Stimulated activated CD8-positive, alpha-beta memory T cell treated with anti-CD3 and anti-CD28 coated beads, Interleukin-12 subunit alpha, Interleukin-12 subunit beta, amount 100 ng/mL, for 24 hours (primary cell): ENCODE measurements around the gene PLCL2.

Experiments used
- DNase-seq: peaks from one replicate; pipeline ENCODE4 v3.0.0-alpha.2; 2020; ENCODE audit errors: extremely low read depth

Gene PLCL2

DNA sequence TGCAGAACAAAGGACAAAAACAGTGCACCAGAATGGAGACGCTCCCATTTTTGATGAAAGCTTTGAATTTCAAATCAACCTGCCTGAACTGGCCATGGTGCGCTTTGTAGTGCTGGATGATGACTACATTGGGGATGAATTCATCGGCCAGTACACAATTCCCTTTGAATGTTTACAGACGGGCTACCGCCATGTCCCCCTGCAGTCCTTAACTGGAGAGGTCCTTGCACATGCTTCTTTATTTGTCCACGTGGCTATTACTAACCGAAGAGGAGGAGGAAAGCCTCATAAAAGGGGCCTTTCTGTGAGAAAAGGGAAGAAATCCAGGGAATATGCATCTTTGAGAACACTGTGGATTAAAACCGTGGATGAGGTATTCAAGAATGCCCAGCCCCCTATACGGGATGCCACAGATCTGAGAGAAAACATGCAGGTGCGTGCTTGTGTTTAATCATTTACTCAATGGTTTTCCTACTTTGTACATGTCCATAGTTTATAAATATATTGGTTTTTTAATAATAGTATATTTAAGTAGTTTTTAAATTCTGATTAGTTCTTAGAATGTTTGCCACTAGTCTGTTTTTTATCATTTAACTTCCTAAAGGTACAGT lies 127.1 kb downstream of the PLCL2 start:
- no peak for DNase-seq

DNA sequence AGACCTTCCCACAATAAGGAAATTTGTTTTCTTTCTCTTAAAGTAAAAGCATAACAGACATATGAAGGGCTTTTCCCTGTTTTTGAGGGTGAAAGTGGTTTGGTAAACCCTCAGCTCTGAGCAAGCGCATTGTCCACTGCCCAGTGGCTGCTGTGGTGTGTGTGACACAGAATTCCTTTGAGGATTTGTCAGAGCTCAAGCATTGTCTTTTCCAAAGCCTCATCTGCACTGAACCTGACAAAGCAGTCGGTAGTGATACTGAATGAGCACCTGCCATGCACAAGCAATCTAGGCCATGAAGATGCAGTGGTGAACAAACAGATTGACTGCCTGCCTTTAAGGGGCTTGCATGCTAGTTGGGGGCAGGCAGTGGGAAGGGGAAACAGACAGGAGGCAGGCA lies 128.3 kb downstream of the PLCL2 start:
- no peak for DNase-seq

DNA sequence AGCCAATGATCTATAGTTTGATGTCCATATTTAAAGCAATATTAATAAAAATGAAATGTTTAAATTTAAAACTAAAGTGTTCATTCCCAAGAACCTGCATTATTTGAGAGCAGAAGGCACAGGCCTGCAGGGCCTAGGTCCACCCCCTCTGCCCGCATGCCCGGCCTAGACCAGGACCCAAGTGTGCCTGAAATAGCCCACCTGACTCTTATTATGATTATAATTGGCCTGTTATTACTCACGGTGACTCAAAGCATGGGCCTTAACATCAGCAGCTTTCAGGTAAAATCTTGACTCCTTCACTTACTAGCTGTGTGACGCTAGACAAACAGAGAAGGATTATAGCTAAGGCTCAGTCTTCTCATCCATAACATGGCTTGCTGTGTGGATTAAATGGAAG lies 128.8 kb downstream of the PLCL2 start:
- no peak for DNase-seq

DNA sequence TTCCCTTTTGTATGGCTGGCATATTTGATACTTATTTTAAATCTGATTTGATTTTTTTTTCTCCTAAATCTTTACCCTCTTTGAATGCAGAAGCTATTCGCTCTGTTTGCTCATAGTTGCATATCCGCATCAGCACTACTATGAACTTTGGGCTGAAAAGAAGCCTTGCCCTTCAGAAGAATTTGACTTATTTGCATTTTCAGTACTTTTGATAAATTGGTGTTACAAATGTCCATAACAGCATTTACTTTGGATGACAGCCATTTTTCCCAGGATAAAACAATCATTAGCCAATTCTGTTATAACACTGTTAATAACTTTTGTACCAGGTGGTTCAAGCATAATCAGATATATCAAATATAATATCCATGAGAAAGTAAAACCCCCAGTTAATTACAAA lies 129.5 kb downstream of the PLCL2 start:
- DNase-seq, result no peak

- no peak for DNase-seq
Measured at GRCh38 chr3:17014709-17015108, 130.0 kb downstream of the PLCL2 start.

GRCh38 chr3:17021614-17022013 lies 136.9 kb downstream of the PLCL2 start:
- no peak for DNase-seq

DNA sequence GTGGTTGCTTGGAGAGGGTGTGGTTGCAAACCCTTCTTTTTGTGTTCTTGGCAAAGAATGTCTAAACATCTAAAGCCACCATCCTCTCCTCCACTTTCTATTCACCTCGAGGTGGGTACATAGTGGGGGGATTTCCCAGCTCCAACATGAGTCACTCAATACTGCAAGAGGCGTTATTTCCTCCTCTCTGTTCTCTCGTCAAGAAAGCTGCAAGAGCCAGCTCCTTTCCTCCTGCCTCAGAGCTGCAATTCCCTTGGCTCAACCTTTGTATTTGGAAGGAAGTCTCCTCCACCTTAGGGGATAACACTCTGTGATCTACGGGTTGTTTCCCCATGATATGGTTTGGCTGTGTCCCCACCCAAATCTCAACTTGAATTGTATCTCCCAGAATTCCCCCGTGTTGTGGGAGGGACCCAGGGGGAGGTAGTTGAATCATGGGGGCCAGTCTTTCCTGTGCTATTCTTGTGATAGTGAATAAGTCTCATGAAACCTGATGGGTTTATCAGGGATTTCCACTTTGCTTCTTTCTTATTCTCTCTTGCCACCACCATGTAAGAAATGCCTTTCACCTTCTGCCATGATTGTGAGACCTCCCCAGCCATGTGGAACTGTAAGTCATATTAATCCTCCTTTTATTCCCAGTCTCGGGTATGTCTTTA lies 138.4 kb downstream of the PLCL2 start:
- DNase-seq, result peak; percentile 25

GRCh38 chr3:17025594-17026139 lies 140.9 kb downstream of the PLCL2 start:
- no peak for DNase-seq

- DNase-seq, result no peak
Measured at GRCh38 chr3:17027318-17027717, 142.6 kb downstream of the PLCL2 start.

DNA sequence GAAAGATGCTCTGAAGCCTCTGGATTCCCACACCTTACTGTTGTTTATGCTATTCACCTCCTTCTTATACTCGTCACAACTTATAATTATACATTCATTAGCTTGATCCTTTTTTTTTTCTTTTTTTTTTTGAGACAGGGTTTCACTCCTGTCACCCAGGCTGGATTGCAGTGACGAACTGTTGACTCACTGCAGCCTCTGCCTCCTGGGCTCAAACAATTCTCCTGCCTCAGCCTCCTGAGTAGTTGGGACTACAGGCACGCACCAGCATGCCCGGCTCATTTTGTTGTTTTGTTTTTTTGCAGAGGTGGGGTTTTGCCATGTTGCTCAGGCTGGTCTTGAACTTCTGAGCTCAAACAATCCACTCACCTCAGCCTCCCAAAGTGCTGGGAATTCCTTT lies 143.6 kb downstream of the PLCL2 start:
- no peak for DNase-seq

DNA sequence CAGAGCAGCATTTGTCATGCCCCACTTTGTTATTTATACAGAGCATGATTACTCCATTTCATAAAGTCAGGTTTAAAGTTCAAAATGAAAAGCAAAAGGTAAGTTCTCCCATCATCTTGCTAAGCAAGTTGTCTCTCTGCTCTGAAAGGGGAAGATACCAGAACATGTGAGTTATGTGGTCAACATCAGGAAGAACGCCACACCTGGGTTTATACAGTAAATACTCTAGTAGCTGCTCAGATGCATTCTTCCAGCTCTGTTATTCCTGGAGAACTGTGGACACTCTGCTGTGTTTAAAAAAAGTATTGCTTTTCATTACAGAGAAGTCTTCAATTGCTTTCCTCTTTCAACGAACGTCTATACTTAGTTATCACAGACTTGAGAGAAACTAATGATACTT lies 145.7 kb downstream of the PLCL2 start:
- DNase-seq, result no peak

GRCh38 chr3:17030956-17031652 lies 146.3 kb downstream of the PLCL2 start:
- no peak for DNase-seq

DNA sequence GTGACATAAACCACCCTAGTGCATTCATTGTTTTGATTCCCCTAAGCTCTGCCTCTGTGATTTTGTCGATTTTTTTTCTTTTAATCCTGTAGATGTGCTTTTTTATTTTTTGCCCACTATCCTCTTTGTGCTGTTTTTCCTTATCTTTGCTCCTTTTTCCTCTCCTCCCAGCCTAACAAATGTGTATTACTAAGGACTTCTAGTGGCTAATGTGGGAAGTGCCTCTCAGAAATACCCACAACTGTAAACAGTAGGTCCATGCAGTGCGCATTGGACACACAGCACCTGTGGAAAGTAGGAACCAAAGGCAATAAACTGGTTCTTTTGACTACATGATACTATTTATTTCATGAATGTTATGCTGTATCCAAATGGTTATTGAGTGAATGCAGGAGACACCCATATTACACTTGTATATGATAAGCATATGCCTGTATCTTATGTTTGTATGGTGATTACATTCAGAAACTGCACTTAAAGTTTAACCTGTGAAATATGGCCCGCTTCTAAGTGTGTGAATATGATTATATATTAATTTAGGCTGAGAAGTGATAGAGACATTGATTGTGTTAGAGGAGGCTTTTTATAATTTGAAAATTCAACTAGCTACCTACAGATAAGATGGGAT lies 147.8 kb downstream of the PLCL2 start:
- DNase-seq, result no peak

DNA sequence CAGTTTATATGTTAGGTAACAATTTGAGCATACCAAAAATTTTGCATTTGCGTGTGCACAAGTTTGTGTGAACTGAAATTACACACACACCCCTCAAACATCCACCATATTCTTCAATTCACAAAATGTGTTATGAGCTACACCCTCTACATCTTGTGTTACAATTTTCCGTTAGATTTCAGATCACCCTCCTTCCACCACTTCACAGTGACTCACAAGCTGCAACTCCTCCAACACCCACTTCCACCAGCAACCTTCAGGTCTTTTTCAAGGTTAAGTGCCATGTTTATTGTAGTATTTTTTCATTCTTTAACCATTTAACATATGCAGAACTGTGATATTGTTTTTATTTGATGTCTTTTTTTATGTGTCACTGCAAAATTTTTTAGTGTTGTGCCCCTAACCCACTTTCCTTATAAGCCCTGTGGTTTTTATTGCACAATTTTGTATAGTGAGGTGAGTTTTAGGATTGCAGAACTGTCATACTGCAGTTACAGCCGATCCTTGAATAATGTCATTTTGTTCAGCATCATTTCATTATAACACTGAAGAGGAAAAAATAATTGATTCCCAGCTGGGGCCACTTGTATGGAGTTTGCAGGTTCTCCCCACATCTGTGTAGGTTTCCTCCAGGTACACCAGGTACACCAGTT lies 148.9 kb downstream of the PLCL2 start:
- DNase-seq, result no peak

DNA sequence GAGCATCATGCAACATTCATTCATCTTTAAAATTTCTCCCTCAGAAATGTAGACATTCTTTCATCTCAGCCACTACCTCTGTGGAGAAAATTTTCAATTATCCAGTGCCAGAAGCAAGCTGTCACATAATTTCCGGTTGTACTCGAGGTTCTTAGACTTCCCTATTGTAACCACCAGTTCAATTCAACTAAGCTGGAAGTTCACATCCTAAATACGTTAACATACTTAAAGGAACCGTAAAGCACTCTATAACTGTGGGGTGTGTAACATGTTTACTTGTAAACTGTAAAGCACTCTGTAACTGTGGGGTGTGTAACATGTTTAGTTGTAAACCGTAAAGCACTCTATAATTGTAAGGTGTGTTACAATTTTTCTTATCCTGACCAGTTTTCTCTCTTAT lies 150.3 kb downstream of the PLCL2 start:
- DNase-seq, result no peak

- no peak for DNase-seq
Measured at GRCh38 chr3:17035966-17036365, 151.2 kb downstream of the PLCL2 start.

GRCh38 chr3:17038141-17038540 lies 153.4 kb downstream of the PLCL2 start:
- DNase-seq, result no peak

GRCh38 chr3:17038900-17039553 lies 154.3 kb downstream of the PLCL2 start:
- no peak for DNase-seq

DNA sequence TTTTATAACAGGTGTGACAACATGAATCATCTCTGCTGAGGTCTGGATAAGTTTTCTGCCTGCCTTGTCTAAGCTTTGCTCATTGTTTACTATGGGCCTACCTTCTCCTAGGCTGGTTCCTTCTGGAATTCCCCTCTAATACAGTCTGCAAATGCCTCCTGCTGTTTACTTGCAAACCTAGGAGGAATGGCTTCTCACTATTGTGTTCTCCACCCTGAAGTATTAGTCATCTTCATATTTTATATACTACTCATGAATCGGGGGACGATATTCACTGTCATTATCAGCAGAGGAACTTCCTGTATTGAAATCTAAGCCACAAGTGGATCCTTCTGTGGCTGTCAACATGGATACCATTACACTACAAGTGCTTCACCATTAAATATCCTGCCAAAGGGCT lies 154.8 kb downstream of the PLCL2 start:
- DNase-seq, result no peak

GRCh38 chr3:17040322-17040989 lies 155.7 kb downstream of the PLCL2 start:
- no peak for DNase-seq

GRCh38 chr3:17040990-17041377 lies 156.2 kb downstream of the PLCL2 start:
- no peak for DNase-seq
